HUDEP-2 (cell line): ENCODE measurements around the gene IMPA2.
"Not testable (repeated sequence)": the region's sequence is repeated elsewhere in the genome, so short reads cannot be mapped to it uniquely, and the experiment has no call there.

ENCODE experiments used
- DNase-seq, 76 experiments: peaks; one replicate each; lab custom pipeline; 2025; ENCODE audit not compliant: unreplicated experiment in 76 of 76; lab: John Stamatoyannopoulos, UW

The IMPA2 gene

GRCh38 chr18:11960743-11961380 is 20.4 kb upstream of the IMPA2 start:
- no peak for DNase-seq

DNA sequence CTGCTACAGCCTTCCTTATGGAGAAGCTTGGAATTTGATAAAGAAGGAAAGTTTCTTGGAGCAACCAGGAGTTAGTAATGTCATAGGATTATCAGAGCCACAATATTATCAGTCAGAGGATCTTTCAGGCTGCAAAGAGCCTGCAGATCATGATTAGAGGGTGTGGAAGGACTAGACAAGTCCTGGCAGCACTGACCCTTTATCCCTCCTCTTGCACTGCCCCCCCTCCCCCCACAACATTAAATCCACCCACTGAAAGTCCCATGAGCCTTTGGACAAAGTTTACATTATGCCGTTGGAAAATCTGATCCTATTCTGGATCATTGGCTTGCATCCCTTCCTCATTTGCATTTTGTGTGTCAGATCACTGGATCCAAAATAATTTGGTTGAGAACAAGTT is 18.7 kb upstream of the IMPA2 start:
- DNase-seq, result no peak

- DNase-seq, result peak in 5 of 76 experiments; percentile 1 to 34 (median 9)
These were observed 17.3 kb upstream of the IMPA2 start for GRCh38 chr18:11963991-11964484.

GRCh38 chr18:11969904-11970835 is 11.1 kb upstream of the IMPA2 start:
- DNase-seq, result no peak

- DNase-seq, result not testable (repeated sequence)
These were observed 10.5 kb upstream of the IMPA2 start for GRCh38 chr18:11970836-11971226.

DNA sequence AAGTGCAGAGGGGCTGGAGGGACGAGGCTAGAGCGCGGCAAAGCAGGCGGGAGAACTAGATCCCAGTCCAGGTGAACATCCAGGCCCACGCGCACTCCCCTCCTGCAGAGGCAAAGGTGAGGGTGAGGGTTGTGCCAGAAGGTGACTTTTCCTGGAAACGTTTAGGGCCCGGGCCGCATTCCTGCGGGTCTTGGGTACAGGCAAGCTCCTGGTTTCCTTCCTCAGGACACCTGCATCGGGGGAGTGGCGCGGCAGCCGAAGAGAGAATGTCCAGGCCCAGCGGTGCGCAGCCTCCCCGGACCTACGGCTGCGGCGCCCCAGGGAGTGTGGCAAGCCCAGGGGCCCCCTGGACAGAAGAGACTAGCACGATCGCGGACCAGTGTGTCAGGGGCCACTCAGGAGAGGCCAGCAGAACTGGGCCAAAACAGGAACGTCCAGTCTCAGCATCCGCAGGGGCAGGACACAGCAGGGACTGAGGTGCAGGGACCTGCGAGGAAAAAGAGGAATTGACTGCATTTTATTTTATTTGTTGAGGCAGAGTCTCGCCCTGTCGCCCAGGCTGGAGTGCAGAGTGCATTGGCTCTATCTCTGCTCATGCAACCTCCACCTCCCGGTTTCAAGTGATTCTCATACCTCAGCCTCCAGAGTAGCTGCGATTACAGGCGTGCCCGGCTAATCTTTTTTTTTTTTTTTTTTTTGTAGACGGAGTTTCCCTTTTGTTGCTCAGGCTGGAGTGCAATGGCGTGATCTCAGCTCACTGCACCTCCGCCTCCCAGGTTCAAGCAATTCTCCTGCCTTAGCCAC is 8.7 kb upstream of the IMPA2 start:
- DNase-seq, result no peak

DNA sequence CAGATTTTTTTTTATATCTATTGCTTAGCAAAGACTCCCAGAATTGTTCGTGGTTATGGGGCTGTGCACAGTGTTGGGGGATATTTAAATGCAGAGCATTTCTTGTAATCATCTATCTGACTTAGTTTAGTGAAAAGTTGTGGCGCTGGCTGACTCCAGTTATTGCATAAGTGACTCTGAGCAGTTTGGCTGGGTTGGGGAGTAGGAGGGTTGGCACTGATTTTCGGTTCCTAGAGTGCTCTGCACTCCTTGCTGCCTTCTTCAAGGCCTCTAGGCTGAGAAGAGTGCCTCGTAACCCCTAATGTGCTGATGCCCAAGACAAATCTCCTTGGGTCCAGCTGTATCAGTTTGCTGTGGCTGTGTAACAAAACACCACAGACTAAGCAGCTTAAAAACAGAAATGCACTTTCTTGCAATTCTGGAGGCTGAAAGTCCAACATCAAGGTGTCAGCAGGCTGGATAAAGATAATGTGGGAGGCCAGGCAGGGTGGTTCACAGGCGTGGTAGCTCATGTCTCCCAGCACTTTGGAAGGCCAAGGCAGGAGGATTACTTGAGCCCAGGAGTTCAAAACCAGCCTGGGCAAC is 6.5 kb upstream of the IMPA2 start:
- no peak for DNase-seq

DNA sequence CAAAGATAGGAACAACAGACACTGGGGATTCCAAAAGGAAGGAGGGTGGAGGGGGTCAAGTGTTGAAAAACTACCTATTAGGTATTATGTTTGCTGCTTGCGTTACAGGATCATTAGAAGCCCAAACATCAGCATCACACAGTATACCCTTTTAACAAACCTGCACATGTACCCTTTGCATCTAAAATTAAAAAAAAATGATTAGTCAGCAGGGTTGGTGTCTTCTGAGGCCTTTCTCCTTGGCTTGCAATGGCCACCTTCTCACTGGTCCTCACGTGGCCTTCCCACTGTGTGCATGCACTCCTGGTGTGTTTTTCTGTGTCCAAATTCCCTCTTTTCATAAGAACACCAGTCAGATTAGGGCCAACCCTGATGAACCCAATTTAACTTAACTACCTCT is 5.6 kb upstream of the IMPA2 start:
- no peak for DNase-seq

GRCh38 chr18:11976315-11977152 is 4.8 kb upstream of the IMPA2 start:
- DNase-seq, result no peak

- no peak for DNase-seq
These were observed 4.2 kb upstream of the IMPA2 start for GRCh38 chr18:11977153-11977466.

- no peak for DNase-seq
These were observed 2.4 kb upstream of the IMPA2 start for GRCh38 chr18:11978956-11979355.

GRCh38 chr18:11980163-11980493 is 1.2 kb upstream of the IMPA2 start:
- DNase-seq, result peak in 1 of 76 experiments; percentile 30

GRCh38 chr18:11980494-11981191 is 664 bp upstream of the IMPA2 start:
- DNase-seq, result peak in 75 of 76 experiments; percentile 17 to 100 (median 88)

DNA sequence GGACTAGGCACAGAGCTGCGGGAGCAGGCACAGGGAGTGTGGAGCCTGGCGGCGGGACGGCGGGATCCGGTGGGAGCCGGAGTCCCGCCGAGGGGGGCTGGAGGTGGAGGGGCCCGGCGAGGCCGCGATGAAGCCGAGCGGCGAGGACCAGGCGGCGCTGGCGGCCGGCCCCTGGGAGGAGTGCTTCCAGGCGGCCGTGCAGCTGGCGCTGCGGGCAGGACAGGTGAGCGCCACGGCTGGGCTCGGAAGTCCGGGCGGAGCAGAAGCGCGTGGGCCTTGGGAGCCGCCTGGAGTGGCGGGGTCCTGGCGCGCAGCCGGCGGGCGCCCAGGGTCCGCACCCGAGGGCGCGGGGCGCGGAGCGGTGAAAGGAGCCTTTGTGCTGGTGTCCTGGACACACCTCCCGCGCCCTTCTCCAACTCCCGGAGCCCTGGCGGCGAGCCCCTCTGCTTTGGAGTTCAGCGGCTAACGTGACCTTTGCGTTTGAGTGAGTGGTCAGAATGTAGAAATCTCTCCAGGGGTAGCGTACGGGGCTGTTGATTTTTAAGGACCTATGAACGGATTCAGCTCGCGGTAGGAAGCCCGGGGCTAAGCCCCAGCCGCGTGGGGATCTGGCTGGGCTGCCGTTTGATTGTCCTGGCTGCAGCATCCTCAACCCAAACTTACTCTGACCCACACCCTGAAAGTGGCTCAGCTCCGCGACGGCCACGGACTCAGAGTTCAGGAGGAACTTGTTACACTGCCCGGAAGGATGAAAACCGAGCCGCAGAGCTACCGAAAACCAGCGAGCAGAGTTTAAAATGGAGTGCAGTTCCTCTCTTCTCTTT is 448 bp downstream of the IMPA2 start:
- DNase-seq, result peak in 3 of 76 experiments; percentile 29 to 69 (median 49)

GRCh38 chr18:11982981-11983380 is 1.7 kb downstream of the IMPA2 start:
- DNase-seq, result no peak

DNA sequence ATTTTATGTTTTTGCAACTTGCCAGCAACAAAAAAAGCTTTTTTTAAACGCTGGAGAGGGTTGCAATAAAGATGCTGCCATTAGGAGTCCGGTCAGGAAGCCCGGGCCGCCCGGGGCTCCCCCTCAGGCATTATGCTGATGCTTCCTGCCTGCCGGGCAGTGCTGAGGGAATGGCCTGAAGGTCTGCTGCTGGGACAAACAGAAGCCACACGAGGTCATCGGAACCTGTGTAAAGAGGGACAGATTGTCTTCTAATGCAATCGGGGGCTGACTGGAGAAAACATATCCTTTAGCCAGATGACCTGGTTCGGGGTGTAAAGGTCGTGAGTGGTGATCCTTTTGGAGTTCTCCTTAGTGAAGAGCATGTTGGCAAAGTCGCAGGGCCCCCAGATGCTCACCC is 2.3 kb downstream of the IMPA2 start:
- DNase-seq, result no peak

GRCh38 chr18:11984091-11984490 is 2.8 kb downstream of the IMPA2 start:
- no peak for DNase-seq

DNA sequence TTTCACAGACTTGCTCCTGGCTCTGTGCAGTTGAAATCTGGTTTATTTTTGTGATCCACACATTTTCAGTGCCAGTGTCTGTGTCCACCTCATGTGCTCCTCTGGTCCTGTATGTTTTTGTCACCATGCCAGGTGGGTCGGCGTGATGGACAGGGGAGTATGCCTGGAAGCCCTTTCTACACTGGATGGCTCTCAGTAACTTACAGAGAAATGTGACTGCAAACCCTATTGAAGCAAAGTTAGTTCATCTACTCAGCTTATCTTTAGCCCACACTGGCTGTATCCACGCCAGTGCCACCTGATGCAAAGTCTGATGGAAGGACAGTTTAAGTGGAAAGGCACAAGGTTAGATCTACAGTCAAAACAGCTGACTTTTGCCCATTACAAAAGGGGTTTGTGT is 4.3 kb downstream of the IMPA2 start:
- peak in 41 of 76 experiments; percentile 2 to 70 (median 25) for DNase-seq

GRCh38 chr18:11986061-11986460 is 4.8 kb downstream of the IMPA2 start:
- DNase-seq, result no peak
